Smooth muscle cell (in vitro differentiated cells): ENCODE results near the gene PPIA. TPM values are rescaled to one million over a fixed set of nuclear protein-coding genes. Genes with fewer than 3 reads are reported as not detected.
"Not testable (repeated sequence)": the region's sequence is repeated elsewhere in the genome, so short reads cannot be mapped to it uniquely, and the experiment has no call there.

Source experiments
- DNase-seq: peaks from one replicate; lab custom pipeline; 2025; ENCODE audit not compliant: unreplicated experiment; lab: John Stamatoyannopoulos, UW
- H2AFZ ChIP-seq: fragments of 200-600 bp; sonication (generic); 2 replicates; pipeline ENCODE4 v1.6.0; 2016; ENCODE audit warnings: antibody characterized with exemption, low read depth, mild to moderate bottlenecking
- H3F3A ChIP-seq: fragments of 200-600 bp; sonication (generic); 2 replicates; pipeline ENCODE4 v1.6.0; 2017; ENCODE audit warnings: antibody characterized with exemption, low read depth
- H3K27ac ChIP-seq: fragments of 200-600 bp; sonication (generic); 2 replicates; pipeline ENCODE4 v1.5.1; 2016; ENCODE audit warnings: low read depth, mild to moderate bottlenecking
- H3K27me3 ChIP-seq: fragments of 200-600 bp; sonication (generic); 2 replicates; pipeline ENCODE4 v1.6.1; 2016; ENCODE audit warnings: low read depth, mild to moderate bottlenecking
- H3K36me3 ChIP-seq: fragments of 200-600 bp; sonication (generic); 2 replicates; pipeline ENCODE4 v1.5.1; 2016; ENCODE audit warnings: low read depth
- H3K4me1 ChIP-seq: fragments of 200-600 bp; sonication (generic); 2 replicates; pipeline ENCODE4 v1.5.1; 2016; ENCODE audit warnings: low read depth
- H3K4me2 ChIP-seq: fragments of 200-600 bp; sonication (generic); 2 replicates; pipeline ENCODE4 v1.6.0; 2016; ENCODE audit warnings: mild to moderate bottlenecking
- H3K4me3 ChIP-seq: fragments of 200-600 bp; sonication (generic); 2 replicates; pipeline ENCODE4 v1.5.1; 2016; ENCODE audit warnings: mild to moderate bottlenecking
- H3K79me2 ChIP-seq: fragments of 200-600 bp; sonication (generic); 2 replicates; pipeline ENCODE4 v1.6.0; 2016; ENCODE audit warnings: low read depth, mild to moderate bottlenecking
- H3K9ac ChIP-seq: fragments of 200-600 bp; sonication (generic); 2 replicates; pipeline ENCODE4 v1.6.0; 2016; ENCODE audit warnings: low read depth
- H3K9me3 ChIP-seq: fragments of 200-600 bp; sonication (generic); replicated peaks from 2 replicates; pipeline ENCODE4 v1.5.1; 2016; ENCODE audit warnings: low read depth
- H4K20me1 ChIP-seq: fragments of 200-600 bp; sonication (generic); 2 replicates; pipeline ENCODE4 v1.6.0; 2016; ENCODE audit warnings: low read depth
- CTCF ChIP-seq: fragments of 200-600 bp; sonication (generic); IDR thresholded peaks from 2 replicates; pipeline ENCODE4 v1.5.1; 2017; ENCODE audit warnings: borderline replicate concordance, mild to moderate bottlenecking, antibody characterized with exemption; ENCODE audit not compliant: insufficient read depth, poor library complexity, severe bottlenecking
- WGBS: methylation state at CpG from one replicate; pipeline ENCODE4 v1.1.7; 2016; ENCODE audit warnings: low lambda C conversion rate; 5-methylcytosine and 5-hydroxymethylcytosine counted together
- polyA plus RNA-seq: library from polyadenylated mRNA; unstranded; fragments of >200 nt; fragmentation: Nextera tagmentation; extraction: Ambion mirVana; gene quantifications from 2 replicates; pipeline ENCODE4 v1.2.1, GENCODE V29; 2016
- total RNA-seq: library from RNA; depleted of rRNA; stranded (reverse); fragments of >200 nt; gene quantifications from 2 replicates; pipeline ENCODE4 v1.2.3, GENCODE V29; 2014

PPIA gene
- total and polyA plus RNA-seq, 2 experiments from 2014 or later, result 2,990 to 3,434 TPM

- Histone ChIP-seq H3K36me3 (peaks cover 12% of the 10 kb centered on the region), H3K27ac (peak overlapping the region; percentile 99), H4K20me1 (peaks cover 68% of the 10 kb centered on the region), H3F3A (peaks cover 39% of the 10 kb centered on the region), H3K79me2 (peaks cover 42% of the 10 kb centered on the region), H3K9ac (no peak overlapping the region), H3K9me3 (no peaks in the 10 kb centered on the region), H3K4me3 (no peak overlapping the region), H3K27me3 (no peaks in the 10 kb centered on the region), H2AFZ (no peak overlapping the region), H3K4me2 (no peak overlapping the region), H3K4me1 (peaks cover 14% of the 10 kb centered on the region)
- no peak for TF ChIP-seq CTCF
- DNase-seq, result no peak
- WGBS, result 74% methylated on average over 4 of the region's 4 CpGs
Measured at GRCh38 chr7:44799939-44800338, 3.5 kb downstream of the PPIA start.

- no peak overlapping the region for H2AFZ ChIP-seq
- no peaks in the 10 kb centered on the region for H3K9me3 ChIP-seq
- peaks cover 14% of the 10 kb centered on the region for H3K4me1 ChIP-seq
- 85% methylated on average over 5 of the region's 5 CpGs for WGBS
- no peak for TF ChIP-seq CTCF
- H3F3A ChIP-seq, result peaks cover 39% of the 10 kb centered on the region
- H3K27me3 ChIP-seq, result no peaks in the 10 kb centered on the region
- DNase-seq, result no peak
- H3K79me2 ChIP-seq, result peaks cover 38% of the 10 kb centered on the region
- H3K27ac ChIP-seq, result peak overlapping the region; percentile 11
- H3K9ac ChIP-seq, result no peak overlapping the region
- no peak overlapping the region for H3K4me3 ChIP-seq
- H3K4me2 ChIP-seq, result no peak overlapping the region
- H3K36me3 ChIP-seq, result peaks cover 12% of the 10 kb centered on the region
- H4K20me1 ChIP-seq, result peaks cover 68% of the 10 kb centered on the region
Measured at GRCh38 chr7:44801890-44802289, 5.4 kb downstream of the PPIA start.

DNA sequence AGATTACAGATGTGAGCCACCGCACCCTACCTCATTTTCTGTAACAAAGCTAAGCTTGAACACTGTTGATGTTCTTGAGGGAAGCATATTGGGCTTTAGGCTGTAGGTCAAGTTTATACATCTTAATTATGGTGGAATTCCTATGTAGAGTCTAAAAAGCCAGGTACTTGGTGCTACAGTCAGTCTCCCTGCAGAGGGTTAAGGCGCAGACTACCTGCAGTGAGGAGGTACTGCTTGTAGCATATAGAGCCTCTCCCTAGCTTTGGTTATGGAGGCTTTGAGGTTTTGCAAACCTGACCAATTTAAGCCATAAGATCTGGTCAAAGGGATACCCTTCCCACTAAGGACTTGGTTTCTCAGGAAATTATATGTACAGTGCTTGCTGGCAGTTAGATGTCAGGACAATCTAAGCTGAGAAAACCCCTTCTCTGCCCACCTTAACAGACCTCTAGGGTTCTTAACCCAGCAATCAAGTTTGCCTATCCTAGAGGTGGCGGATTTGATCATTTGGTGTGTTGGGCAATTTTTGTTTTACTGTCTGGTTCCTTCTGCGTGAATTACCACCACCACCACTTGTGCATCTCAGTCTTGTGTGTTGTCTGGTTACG is 6.0 kb downstream of the PPIA start:
- Histone ChIP-seq H3K9me3 (no peaks in the 10 kb centered on the region), H3K27ac (peak overlapping the region; percentile 33), H3K36me3 (peaks cover 12% of the 10 kb centered on the region), H3F3A (peaks cover 39% of the 10 kb centered on the region), H3K9ac (no peak overlapping the region), H3K4me3 (no peak overlapping the region), H3K27me3 (no peaks in the 10 kb centered on the region), H3K79me2 (peaks cover 31% of the 10 kb centered on the region), H4K20me1 (peaks cover 62% of the 10 kb centered on the region), H3K4me1 (peaks cover 14% of the 10 kb centered on the region), H3K4me2 (no peak overlapping the region), H2AFZ (no peak overlapping the region)
- DNase-seq, result no peak
- no peak for TF ChIP-seq CTCF
- WGBS, result 100% methylated on average over 5 of the region's 5 CpGs

- H3K4me1 ChIP-seq, H3K4me3 ChIP-seq, H3K27me3 ChIP-seq, H3K9me3 ChIP-seq, H2AFZ ChIP-seq, H3K4me2 ChIP-seq, H3K27ac ChIP-seq, DNase-seq, H3K9ac ChIP-seq: not testable (repeated sequence)
- WGBS, result 94% methylated on average over 10 of the region's 10 CpGs
- H3F3A ChIP-seq, result peaks cover 33% of the 10 kb centered on the region
- H4K20me1 ChIP-seq, result peaks cover 47% of the 10 kb centered on the region
- H3K79me2 ChIP-seq, result peaks cover 17% of the 10 kb centered on the region
- peaks cover 12% of the 10 kb centered on the region for H3K36me3 ChIP-seq
Measured at GRCh38 chr7:44803828-44804519, 7.5 kb downstream of the PPIA start.
